ENCODE measurements around the gene RNF141. TPM values are rescaled to one million over a fixed set of nuclear protein-coding genes. Genes with fewer than 3 reads are reported as not detected.

RNF141 gene
- polyA plus RNA-seq, 1 donor from 2014 or later, result 79.2 TPM

DNA sequence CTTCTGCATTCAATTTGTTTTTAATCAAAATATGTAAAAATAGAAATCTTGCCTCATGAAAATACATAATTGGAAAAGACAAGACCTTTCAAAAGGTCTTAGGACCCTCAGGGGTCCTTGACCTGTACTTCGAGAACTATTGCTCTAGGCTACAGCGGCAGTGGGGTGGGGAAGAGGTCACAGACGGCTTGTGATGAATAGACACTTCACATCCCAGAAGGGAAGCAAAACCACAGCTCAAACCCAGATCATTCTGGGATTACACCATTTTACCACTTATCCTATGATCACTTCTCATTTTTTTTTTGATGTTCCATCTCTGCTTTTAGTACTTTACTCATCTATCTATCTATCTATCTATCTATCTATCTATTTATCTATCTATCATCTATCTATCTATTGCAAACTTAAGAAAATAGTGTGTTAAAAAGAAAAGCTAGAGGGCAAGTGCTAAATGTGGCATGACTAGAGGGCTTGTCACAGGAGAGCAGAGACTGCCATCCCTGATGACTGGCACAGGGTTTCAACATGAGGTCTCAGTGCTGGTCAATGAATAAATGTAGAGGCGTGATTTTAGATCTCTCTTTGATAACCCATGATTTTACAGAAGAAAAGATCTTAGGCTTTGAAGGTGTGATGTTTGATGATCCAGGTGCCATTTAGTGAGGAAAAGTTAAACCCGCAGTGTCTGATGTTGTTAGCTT, 37.1 kb downstream of the RNF141 start:
- no peaks in the 10 kb centered on the region for H4K20me1 ChIP-seq (ENCODE audit: insufficient read depth)
- no peak overlapping the region for H3K27ac ChIP-seq (ENCODE audit: low read length)
- H3K36me3 ChIP-seq (ENCODE audit: insufficient read depth, low read length), result no peaks in the 10 kb centered on the region
- no peak overlapping the region for H3K4me3 ChIP-seq (ENCODE audit: low read length)
- no peak overlapping the region for H2AFZ ChIP-seq (ENCODE audit: low read depth, low read length)
- H3K9me2 ChIP-seq (ENCODE audit: insufficient read depth, low read length), result no peaks in the 10 kb centered on the region
- H3K4me2 ChIP-seq (ENCODE audit: low read length), result no peak overlapping the region
- no peaks in the 10 kb centered on the region for H3K9me3 ChIP-seq (ENCODE audit: low read length)
- H3F3A ChIP-seq (ENCODE audit: insufficient read depth, low read length, poor library complexity, severe bottlenecking), result no peaks in the 10 kb centered on the region
- H3K27me3 ChIP-seq (ENCODE audit: insufficient read depth, low read depth, low read length), result no peaks in the 10 kb centered on the region
- TF ChIP-seq POLR2AphosphoS5 (IDR thresholded peaks at IDR 0.05) (no peak), SMC3 (conservative IDR thresholded peaks at IDR 0.05; ENCODE audit: poor library complexity) (no peak), TAF1 (IDR thresholded peaks at IDR 0.05; ENCODE audit: low read depth) (no peak), RAD21 (conservative IDR thresholded peaks at IDR 0.05) (no peak), EP300 (conservative IDR thresholded peaks at IDR 0.05; ENCODE audit: poor library complexity, severe bottlenecking) (no peak), MXI1 (conservative IDR thresholded peaks at IDR 0.05; ENCODE audit: poor library complexity, severe bottlenecking) (no peak), EZH2 (IDR thresholded peaks at IDR 0.05; ENCODE audit: borderline replicate concordance, insufficient read depth, low read length, poor library complexity, severe bottlenecking) (no peak)
- TF ChIP-seq, protein P1, sequence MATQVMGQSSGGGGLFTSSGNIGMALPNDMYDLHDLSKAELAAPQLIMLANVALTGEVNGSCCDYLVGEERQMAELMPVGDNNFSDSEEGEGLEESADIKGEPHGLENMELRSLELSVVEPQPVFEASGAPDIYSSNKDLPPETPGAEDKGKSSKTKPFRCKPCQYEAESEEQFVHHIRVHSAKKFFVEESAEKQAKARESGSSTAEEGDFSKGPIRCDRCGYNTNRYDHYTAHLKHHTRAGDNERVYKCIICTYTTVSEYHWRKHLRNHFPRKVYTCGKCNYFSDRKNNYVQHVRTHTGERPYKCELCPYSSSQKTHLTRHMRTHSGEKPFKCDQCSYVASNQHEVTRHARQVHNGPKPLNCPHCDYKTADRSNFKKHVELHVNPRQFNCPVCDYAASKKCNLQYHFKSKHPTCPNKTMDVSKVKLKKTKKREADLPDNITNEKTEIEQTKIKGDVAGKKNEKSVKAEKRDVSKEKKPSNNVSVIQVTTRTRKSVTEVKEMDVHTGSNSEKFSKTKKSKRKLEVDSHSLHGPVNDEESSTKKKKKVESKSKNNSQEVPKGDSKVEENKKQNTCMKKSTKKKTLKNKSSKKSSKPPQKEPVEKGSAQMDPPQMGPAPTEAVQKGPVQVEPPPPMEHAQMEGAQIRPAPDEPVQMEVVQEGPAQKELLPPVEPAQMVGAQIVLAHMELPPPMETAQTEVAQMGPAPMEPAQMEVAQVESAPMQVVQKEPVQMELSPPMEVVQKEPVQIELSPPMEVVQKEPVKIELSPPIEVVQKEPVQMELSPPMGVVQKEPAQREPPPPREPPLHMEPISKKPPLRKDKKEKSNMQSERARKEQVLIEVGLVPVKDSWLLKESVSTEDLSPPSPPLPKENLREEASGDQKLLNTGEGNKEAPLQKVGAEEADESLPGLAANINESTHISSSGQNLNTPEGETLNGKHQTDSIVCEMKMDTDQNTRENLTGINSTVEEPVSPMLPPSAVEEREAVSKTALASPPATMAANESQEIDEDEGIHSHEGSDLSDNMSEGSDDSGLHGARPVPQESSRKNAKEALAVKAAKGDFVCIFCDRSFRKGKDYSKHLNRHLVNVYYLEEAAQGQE (IDR thresholded peaks at IDR 0.05; ENCODE audit: borderline replicate concordance), result no peak
- TF ChIP-seq, protein P2, sequence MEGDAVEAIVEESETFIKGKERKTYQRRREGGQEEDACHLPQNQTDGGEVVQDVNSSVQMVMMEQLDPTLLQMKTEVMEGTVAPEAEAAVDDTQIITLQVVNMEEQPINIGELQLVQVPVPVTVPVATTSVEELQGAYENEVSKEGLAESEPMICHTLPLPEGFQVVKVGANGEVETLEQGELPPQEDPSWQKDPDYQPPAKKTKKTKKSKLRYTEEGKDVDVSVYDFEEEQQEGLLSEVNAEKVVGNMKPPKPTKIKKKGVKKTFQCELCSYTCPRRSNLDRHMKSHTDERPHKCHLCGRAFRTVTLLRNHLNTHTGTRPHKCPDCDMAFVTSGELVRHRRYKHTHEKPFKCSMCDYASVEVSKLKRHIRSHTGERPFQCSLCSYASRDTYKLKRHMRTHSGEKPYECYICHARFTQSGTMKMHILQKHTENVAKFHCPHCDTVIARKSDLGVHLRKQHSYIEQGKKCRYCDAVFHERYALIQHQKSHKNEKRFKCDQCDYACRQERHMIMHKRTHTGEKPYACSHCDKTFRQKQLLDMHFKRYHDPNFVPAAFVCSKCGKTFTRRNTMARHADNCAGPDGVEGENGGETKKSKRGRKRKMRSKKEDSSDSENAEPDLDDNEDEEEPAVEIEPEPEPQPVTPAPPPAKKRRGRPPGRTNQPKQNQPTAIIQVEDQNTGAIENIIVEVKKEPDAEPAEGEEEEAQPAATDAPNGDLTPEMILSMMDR (IDR thresholded peaks at IDR 0.05; ENCODE audit: poor library complexity, severe bottlenecking), result no peak
- H3K79me2 ChIP-seq (replicated peaks; ENCODE audit: insufficient read depth, low read length), result no peaks in the 10 kb centered on the region
- H3K9ac ChIP-seq (ENCODE audit: low read length), result no peak overlapping the region

DNA sequence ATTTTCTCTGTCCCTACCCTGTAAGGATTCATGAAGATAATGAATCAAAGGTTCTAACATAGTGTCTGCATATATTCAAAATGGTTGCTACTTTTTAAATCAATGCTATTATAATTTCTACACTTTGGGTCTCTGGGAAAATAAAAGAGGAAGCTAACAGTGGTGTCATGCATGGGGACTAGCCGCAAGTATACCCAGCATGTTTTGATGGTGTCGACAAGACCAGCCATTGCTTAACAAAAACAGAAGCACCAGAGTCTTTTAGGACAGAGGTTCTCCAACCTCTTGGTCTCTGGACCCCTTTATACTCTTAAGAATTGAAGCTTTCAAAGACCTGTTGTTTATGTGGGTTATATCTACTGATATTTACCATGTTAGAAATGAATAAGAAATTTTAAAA, 37.8 kb downstream of the RNF141 start:
- no peaks in the 10 kb centered on the region for H3K27me3 ChIP-seq (ENCODE audit: insufficient read depth, low read depth, low read length)
- no peaks in the 10 kb centered on the region for H3K36me3 ChIP-seq (ENCODE audit: insufficient read depth, low read length)
- H3K4me2 ChIP-seq (ENCODE audit: low read length), result no peak overlapping the region
- H2AFZ ChIP-seq (ENCODE audit: low read depth, low read length), result no peak overlapping the region
- H3K9me2 ChIP-seq (ENCODE audit: insufficient read depth, low read length), result no peaks in the 10 kb centered on the region
- no peak overlapping the region for H3K4me3 ChIP-seq (ENCODE audit: low read length)
- no peaks in the 10 kb centered on the region for H3F3A ChIP-seq (ENCODE audit: insufficient read depth, low read length, poor library complexity, severe bottlenecking)
- TF ChIP-seq MXI1 (conservative IDR thresholded peaks at IDR 0.05; ENCODE audit: poor library complexity, severe bottlenecking) (no peak), SMC3 (conservative IDR thresholded peaks at IDR 0.05; ENCODE audit: poor library complexity) (no peak), POLR2AphosphoS5 (IDR thresholded peaks at IDR 0.05) (no peak), RAD21 (conservative IDR thresholded peaks at IDR 0.05) (no peak), EP300 (conservative IDR thresholded peaks at IDR 0.05; ENCODE audit: poor library complexity, severe bottlenecking) (no peak), EZH2 (IDR thresholded peaks at IDR 0.05; ENCODE audit: borderline replicate concordance, insufficient read depth, low read length, poor library complexity, severe bottlenecking) (no peak), TAF1 (IDR thresholded peaks at IDR 0.05; ENCODE audit: low read depth) (no peak)
- TF ChIP-seq, protein P2 (IDR thresholded peaks at IDR 0.05; ENCODE audit: poor library complexity, severe bottlenecking), result no peak
- TF ChIP-seq, protein P1 (IDR thresholded peaks at IDR 0.05; ENCODE audit: borderline replicate concordance), result no peak
- H3K9me3 ChIP-seq (ENCODE audit: low read length), result no peaks in the 10 kb centered on the region
- H3K27ac ChIP-seq (ENCODE audit: low read length), result no peak overlapping the region
- H3K9ac ChIP-seq (ENCODE audit: low read length), result no peak overlapping the region
- H3K79me2 ChIP-seq (replicated peaks; ENCODE audit: insufficient read depth, low read length), result no peaks in the 10 kb centered on the region
- H4K20me1 ChIP-seq (ENCODE audit: insufficient read depth), result no peaks in the 10 kb centered on the region

All from neural cell (in vitro differentiated cells).